NCI-H1436 treated with DMSO at 0.1 percent for 48 hours (cell line): ENCODE measurements around the gene APP.

Experiments
- DNase-seq: peaks from one replicate; lab custom pipeline; 2025; lab: John Stamatoyannopoulos, UW

Gene APP

GRCh38 chr21:25974964-25975363 is 195.6 kb downstream of the APP start:
- DNase-seq, result no peak

DNA sequence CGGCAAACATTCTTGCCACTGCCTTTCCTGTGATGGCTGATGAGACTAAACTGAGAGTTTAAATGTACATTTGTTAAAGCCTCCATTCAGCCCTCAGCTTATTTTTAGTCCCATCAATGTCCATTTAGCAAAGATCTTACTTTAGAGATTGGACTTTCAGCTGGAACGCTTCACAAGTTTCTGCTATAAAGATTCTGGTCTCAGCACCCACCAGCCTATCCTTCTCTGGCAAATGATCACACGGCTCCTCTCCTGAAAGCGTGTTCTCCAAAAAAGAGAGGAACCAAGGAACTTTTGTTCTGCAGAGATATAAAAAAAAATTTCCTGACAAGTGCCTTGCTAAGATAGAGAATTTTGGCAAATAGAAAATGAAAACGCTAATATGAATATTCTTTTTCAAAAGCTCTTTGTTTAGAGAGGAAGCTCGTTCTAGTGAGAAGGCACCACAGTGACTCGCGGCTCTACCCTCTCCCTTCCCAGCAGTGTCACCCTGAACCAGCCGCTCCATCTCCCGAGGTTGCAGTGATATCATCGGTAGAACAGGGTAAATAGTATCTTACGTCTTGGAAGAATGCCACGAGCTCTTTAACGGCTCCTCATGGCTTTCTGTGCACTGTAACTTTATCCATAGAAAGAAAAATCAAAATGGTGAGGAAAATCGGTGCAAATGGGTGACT is 200.2 kb downstream of the APP start:
- no peak for DNase-seq

DNA sequence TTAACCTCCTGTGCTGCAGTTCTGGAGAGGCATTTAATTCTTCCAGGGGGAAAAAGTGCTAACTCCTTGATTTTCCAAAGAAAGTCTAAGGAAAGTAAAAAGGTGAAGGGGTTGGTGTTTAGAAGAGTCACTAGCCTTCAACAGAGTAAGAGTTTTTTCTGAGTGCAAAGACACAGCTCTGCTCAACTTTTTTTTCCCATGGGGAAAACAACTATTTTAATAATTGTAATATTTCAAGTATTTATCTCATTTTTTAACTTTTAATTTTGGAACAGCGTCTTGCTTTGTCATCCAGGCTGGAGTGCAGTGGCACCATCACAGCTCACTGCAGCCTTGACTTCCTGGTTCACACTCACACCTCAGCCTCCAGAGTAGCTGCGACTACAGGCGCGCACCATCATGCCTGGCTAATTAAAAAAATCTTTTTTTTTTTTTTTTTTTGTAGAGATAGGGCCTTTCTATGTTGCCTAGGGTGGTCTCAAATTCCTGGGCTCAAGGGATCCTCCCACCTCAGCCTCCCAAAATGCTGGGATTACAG is 202.6 kb downstream of the APP start:
- no peak for DNase-seq

DNA sequence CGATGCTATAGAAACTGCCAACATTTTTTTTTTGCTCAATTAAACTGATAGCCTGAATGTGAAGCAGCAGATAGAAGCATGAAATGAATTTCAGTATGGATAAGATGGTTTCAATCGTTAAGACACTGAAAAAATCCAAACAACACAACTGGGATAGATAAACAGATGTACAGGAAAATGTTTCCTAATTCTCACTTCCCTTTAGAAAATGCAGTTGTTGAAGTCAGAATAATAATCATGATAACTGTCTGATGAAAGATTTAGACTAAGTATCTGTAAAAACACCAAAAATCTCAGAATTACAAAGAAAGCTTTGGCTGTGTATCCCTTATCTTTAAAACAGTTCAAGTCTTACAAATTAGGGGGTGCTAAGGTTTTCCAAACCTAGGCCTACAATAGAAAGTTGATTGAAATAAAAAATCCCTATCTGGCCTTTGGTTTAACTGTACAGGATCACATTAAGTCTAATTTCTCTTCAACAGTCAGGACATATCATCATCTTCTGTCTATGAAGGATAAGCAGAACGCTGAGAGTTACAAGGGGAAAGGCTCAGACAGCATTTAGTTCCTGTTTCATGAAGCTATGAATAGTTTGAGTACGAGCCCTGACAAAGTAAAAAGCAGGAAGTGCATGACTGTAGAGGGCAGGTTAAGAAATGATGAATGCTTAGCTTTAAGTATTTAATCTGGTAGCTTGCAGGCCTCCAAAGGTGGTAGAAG is 203.2 kb downstream of the APP start:
- no peak for DNase-seq

- DNase-seq, result no peak
These were observed 204.4 kb downstream of the APP start for GRCh38 chr21:25965951-25966707.

- DNase-seq, result no peak
These were observed 205.6 kb downstream of the APP start for GRCh38 chr21:25964926-25965325.

GRCh38 chr21:25964015-25964414 is 206.6 kb downstream of the APP start:
- no peak for DNase-seq

GRCh38 chr21:25963181-25963580 is 207.4 kb downstream of the APP start:
- no peak for DNase-seq

GRCh38 chr21:25961042-25961441 is 209.5 kb downstream of the APP start:
- DNase-seq, result no peak

- no peak for DNase-seq
These were observed 210.2 kb downstream of the APP start for GRCh38 chr21:25960402-25960801.

DNA sequence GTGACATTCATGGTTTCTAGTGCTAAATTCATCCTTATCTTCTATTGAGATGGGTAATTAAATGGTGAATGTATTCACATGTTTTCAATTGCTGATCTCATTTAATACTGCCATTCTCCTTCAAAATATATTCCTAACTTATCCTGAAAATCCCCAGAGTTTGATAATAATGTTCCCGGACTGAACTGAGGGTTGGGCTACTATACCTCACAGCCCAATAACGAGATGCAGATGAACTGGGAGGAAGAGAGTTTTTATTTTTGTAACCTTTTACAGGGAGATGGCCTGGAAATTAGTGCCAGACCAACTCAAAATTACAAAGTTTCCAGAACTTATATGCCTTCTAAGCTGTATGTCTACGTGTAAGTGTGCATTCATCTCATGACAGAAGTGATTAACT is 210.8 kb downstream of the APP start:
- no peak for DNase-seq

- DNase-seq, result no peak
These were observed 213.4 kb downstream of the APP start for GRCh38 chr21:25956993-25957714.

- DNase-seq, result no peak
These were observed 214.9 kb downstream of the APP start for GRCh38 chr21:25955646-25956045.

GRCh38 chr21:25953659-25954058 is 216.9 kb downstream of the APP start:
- no peak for DNase-seq

- no peak for DNase-seq
These were observed 217.4 kb downstream of the APP start for GRCh38 chr21:25953196-25953595.

GRCh38 chr21:25952306-25952705 is 218.3 kb downstream of the APP start:
- no peak for DNase-seq

DNA sequence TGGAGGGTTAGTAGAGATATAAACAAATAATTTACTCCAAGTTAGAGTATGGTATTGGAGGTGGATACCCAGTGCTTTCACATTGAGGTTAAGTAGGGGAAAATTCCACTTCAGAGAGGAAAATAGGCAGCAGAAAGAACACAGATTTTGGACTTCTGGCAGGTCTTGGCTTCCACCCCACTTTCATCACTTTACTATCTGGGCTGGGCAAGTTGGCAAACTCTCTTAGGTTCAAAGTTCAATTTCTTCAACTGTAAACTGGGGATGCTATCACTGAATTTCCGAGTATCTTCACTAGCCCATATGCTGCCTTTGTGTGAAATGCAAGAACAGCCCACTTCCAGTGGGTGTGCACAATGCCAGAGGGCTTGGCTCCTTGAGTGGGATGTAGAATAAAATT is 220.9 kb downstream of the APP start:
- no peak for DNase-seq

GRCh38 chr21:25944672-25945213 is 225.8 kb downstream of the APP start:
- no peak for DNase-seq

- no peak for DNase-seq
These were observed 226.5 kb downstream of the APP start for GRCh38 chr21:25944082-25944481.

DNA sequence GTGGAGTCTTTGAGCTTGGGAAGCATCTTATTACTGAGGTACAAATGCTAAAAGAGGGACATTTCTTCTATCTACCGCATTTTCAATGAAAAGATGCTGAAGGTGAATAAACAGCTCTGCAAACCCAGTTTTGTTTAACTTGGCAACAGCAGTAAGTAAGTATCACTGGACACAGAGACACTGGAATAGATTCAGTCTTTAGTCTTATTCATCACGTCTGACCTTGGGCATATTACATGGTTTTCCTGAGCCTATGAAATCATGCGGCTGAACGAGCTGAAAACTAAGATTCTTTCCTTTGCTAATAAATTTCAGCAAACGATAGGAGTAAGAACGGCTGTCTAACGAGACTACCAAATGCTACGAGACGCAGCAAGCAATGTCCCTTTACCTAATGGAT is 228.4 kb downstream of the APP start:
- no peak for DNase-seq

GRCh38 chr21:25939396-25939761 is 231.2 kb downstream of the APP start:
- DNase-seq, result no peak
